ENCODE measurements around the gene CDK14. TPM values are rescaled to one million over a fixed set of nuclear protein-coding genes. Genes with fewer than 3 reads are reported as not detected.

The CDK14 gene
- total and polyA plus RNA-seq, 2 of the 8 experiments (the other 6 are each of a cell fraction or from before 2014, with no cell fraction given), result 5.5 to 47.3 TPM

DNA sequence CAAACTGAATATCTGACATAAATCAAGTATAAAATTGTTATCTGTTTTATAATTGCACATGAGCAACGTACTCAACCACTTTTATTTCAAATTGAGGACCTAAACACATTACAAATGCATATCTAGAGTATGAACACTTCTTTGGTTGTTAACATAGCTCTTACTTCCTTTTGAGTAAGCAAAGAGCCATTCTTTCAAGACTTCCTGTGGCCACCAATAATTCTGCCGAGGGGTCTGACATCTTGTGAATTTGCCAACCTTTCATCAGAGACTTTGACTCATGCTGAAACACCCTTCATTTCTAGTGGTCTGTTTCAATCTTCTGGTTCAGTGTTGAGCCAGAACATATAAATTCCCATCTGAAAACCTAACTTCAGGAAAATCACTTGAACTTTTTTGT, 59.4 kb downstream of the CDK14 start:
- Histone ChIP-seq H4K20me1 (replicated peaks in 1 of 2; ENCODE audit: control insufficient read depth in 1 of 2, insufficient read depth in 2 of 2, low read length in 2 of 2) (no peaks in the 10 kb centered on the region), H4K5ac (ENCODE audit: insufficient read length, low read depth, low read length) (no peak overlapping the region), H3K4me3 (ENCODE audit: extremely low read depth in 1 of 4, insufficient read depth in 2 of 4, low read depth in 3 of 4, low read length in 4 of 4) (no peak overlapping the region), H2AFZ (ENCODE audit: low read length) (no peak overlapping the region), H3K27me3 (replicated peaks in 1 of 4; ENCODE audit: control insufficient read depth in 3 of 4, extremely low read depth in 1 of 4, insufficient read depth in 3 of 4, low read length in 3 of 4) (no peaks in the 10 kb centered on the region), H3K36me3 (ENCODE audit: control insufficient read depth in 2 of 4, insufficient read depth in 4 of 4, low read length in 3 of 4) (no peaks in the 10 kb centered on the region), H2BK120ac (replicated peaks; ENCODE audit: low read depth, low read length) (no peak overlapping the region), H3K9ac (replicated peaks in 1 of 4; ENCODE audit: extremely low read depth in 1 of 4, low read depth in 3 of 4, low read length in 3 of 4) (no peak overlapping the region), H3K4me2 (ENCODE audit: insufficient read depth in 1 of 2, low read depth in 2 of 2, low read length in 2 of 2) (no peak overlapping the region), H2BK20ac (ENCODE audit: low read length) (no peak overlapping the region), H2BK15ac (ENCODE audit: low read length) (no peak overlapping the region), H2AK5ac (ENCODE audit: low read depth, low read length) (no peak overlapping the region), H4K91ac (replicated peaks; ENCODE audit: insufficient read length, low read length) (no peak overlapping the region), H2BK5ac (ENCODE audit: low read depth, low read length) (no peak overlapping the region), H3K9me3 (ENCODE audit: insufficient read depth in 2 of 2, low read depth in 1 of 2, low read length in 1 of 2) (no peaks in the 10 kb centered on the region), H3K18ac (ENCODE audit: extremely low read depth, low read length) (no peak overlapping the region), H2BK12ac (ENCODE audit: low read depth, low read length) (no peak overlapping the region), H4K8ac (ENCODE audit: extremely low read depth, insufficient read depth, low read length) (no peak overlapping the region), H3K23ac (ENCODE audit: insufficient read length) (no peak overlapping the region), H3K23me2 (ENCODE audit: low read depth, low read length) (no peaks in the 10 kb centered on the region; the same call in 1 of the 2 replicates), H3K4ac (replicated peaks; ENCODE audit: insufficient read length, low read depth, low read length) (no peak overlapping the region), H3K56ac (replicated peaks; ENCODE audit: insufficient read length, low read depth, low read length) (no peak overlapping the region), H3K4me1 (replicated peaks in 1 of 4; ENCODE audit: control insufficient read depth in 3 of 4, insufficient read depth in 4 of 4, low read length in 3 of 4) (peaks cover 0 to 2% (median under 1%) of the 10 kb centered on the region in 4 experiments; a peak in 3 of 7 replicates), H3K79me1 (ENCODE audit: low read depth, low read length) (no peaks in the 10 kb centered on the region), H3K27ac (ENCODE audit: low read depth, low read length) (no peak overlapping the region), H3K14ac (ENCODE audit: insufficient read length) (no peak overlapping the region), H3K79me2 (ENCODE audit: control insufficient read depth in 1 of 2, insufficient read depth in 2 of 2, low read length in 2 of 2) (peaks cover 0 to 25% of the 10 kb centered on the region in 2 experiments; a peak in 2 of 4 replicates)
- WGBS, 2 experiments (ENCODE audit: extremely low coverage in 1 of 2, insufficient coverage in 1 of 2, insufficient read length in 1 of 2, insufficient replicate concordance in 2 of 2, low coverage in 1 of 2, low lambda C conversion rate in 2 of 2, missing lambda C conversion rate in 1 of 2), result 95% methylated on average over 2 of the region's 2 CpGs; no CpG with 5 or more reads in 1 of the 2 experiments
- CTCF ChIA-PET (ENCODE audit: partially characterized antibody), result no interaction called here
- no peak for TF ChIP-seq SIRT6 (IDR thresholded peaks at IDR 0.05; ENCODE audit: low read length)
- TF ChIP-seq POLR2AphosphoS5 (IDR thresholded peaks at IDR 0.05; ENCODE audit: low read depth, low read length), result no peak
- TF ChIP-seq POU5F1 (IDR thresholded peaks at IDR 0.05; ENCODE audit: low read depth, low read length), result no peak
- TF ChIP-seq, protein P1, sequence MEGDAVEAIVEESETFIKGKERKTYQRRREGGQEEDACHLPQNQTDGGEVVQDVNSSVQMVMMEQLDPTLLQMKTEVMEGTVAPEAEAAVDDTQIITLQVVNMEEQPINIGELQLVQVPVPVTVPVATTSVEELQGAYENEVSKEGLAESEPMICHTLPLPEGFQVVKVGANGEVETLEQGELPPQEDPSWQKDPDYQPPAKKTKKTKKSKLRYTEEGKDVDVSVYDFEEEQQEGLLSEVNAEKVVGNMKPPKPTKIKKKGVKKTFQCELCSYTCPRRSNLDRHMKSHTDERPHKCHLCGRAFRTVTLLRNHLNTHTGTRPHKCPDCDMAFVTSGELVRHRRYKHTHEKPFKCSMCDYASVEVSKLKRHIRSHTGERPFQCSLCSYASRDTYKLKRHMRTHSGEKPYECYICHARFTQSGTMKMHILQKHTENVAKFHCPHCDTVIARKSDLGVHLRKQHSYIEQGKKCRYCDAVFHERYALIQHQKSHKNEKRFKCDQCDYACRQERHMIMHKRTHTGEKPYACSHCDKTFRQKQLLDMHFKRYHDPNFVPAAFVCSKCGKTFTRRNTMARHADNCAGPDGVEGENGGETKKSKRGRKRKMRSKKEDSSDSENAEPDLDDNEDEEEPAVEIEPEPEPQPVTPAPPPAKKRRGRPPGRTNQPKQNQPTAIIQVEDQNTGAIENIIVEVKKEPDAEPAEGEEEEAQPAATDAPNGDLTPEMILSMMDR (IDR thresholded peaks at IDR 0.05; ENCODE audit: control extremely low read depth in 1 of 3, insufficient read depth in 1 of 3, low read depth in 1 of 3, low read length in 3 of 3), result no peak
- no peak for TF ChIP-seq HDAC6 (IDR thresholded peaks at IDR 0.05; ENCODE audit: low read depth, low read length)
- TF ChIP-seq KDM1A (IDR thresholded peaks at IDR 0.05; ENCODE audit: borderline replicate concordance, low read length), result no peak
- no peak for TF ChIP-seq ATF3 (IDR thresholded peaks at IDR 0.05; ENCODE audit: insufficient read depth, low read depth, low read length)
- TF ChIP-seq, protein P2, sequence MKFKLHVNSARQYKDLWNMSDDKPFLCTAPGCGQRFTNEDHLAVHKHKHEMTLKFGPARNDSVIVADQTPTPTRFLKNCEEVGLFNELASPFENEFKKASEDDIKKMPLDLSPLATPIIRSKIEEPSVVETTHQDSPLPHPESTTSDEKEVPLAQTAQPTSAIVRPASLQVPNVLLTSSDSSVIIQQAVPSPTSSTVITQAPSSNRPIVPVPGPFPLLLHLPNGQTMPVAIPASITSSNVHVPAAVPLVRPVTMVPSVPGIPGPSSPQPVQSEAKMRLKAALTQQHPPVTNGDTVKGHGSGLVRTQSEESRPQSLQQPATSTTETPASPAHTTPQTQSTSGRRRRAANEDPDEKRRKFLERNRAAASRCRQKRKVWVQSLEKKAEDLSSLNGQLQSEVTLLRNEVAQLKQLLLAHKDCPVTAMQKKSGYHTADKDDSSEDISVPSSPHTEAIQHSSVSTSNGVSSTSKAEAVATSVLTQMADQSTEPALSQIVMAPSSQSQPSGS (IDR thresholded peaks at IDR 0.05; ENCODE audit: low read length), result no peak
- no peak for TF ChIP-seq NANOG (IDR thresholded peaks at IDR 0.05; ENCODE audit: insufficient read depth, low read depth, low read length, poor library complexity, severe bottlenecking)
- TF ChIP-seq TEAD4 (IDR thresholded peaks at IDR 0.05; ENCODE audit: low read depth, low read length), result no peak
- DNase-seq (ENCODE audit: low read depth in 1 of 2, low spot score in 2 of 2), result no peak
- POLR2A ChIA-PET (ENCODE audit: partially characterized antibody), result no interaction called here
- no peak for FAIRE-seq
